Progenitor cell of endocrine pancreas (in vitro differentiated cells): ENCODE measurements around the gene KCNA5. TPM values are rescaled to one million over a fixed set of nuclear protein-coding genes. Genes with fewer than 3 reads are reported as not detected.

Source experiments
- DNase-seq: peaks from one replicate; pipeline ENCODE4 v3.0.0; 2021; ENCODE audit warnings: low spot score; ENCODE audit not compliant: unreplicated experiment
- H3K27ac Mint-ChIP-seq: 2 replicates; pipeline ENCODE4 v1.8.0; 2021; ENCODE audit warnings: mild to moderate bottlenecking, moderate library complexity, mixed read lengths
- H3K27me3 Mint-ChIP-seq: 2 replicates; pipeline ENCODE4 v1.8.0; 2021; ENCODE audit warnings: mixed read lengths
- H3K36me3 Mint-ChIP-seq: 2 replicates; pipeline ENCODE4 v1.8.0; 2022; ENCODE audit warnings: mixed read lengths; ENCODE audit not compliant: insufficient read depth
- H3K4me1 Mint-ChIP-seq: 2 replicates; pipeline ENCODE4 v1.8.0; 2021; ENCODE audit warnings: low read depth, mixed read lengths
- H3K4me3 Mint-ChIP-seq: 2 replicates; pipeline ENCODE4 v1.8.0; 2021; ENCODE audit warnings: low read depth, mild to moderate bottlenecking, moderate library complexity, mixed read lengths
- H3K9me3 Mint-ChIP-seq: 2 replicates; pipeline ENCODE4 v1.8.0; 2021; ENCODE audit warnings: low read depth, mixed read lengths
- CTCF ChIP-seq: fragments of 200-600 bp; sonication (generic); IDR thresholded peaks from one replicate; pipeline ENCODE4 v1.5.0; 2021; ENCODE audit warnings: antibody characterized with exemption, mild to moderate bottlenecking; ENCODE audit not compliant: unreplicated experiment
- total RNA-seq: library from RNA; stranded (reverse); gene quantifications from 2 replicates; pipeline ENCODE4 v1.2.1, GENCODE V29; 2021

KCNA5 gene
- total RNA-seq, 1 donor from 2014 or later, result 0.72 TPM

GRCh38 chr12:5073054-5073453 lies 29.4 kb downstream of the KCNA5 start:
- Mint-ChIP-seq H3K27me3 (peaks cover 64% of the 10 kb centered on the region), H3K4me3 (no peak overlapping the region), H3K9me3 (no peaks in the 10 kb centered on the region), H3K36me3 (no peaks in the 10 kb centered on the region), H3K27ac (no peak overlapping the region), H3K4me1 (peaks cover 22% of the 10 kb centered on the region)
- DNase-seq, result no peak
- peak; percentile 32 for TF ChIP-seq CTCF

- Mint-ChIP-seq H3K36me3 (no peaks in the 10 kb centered on the region), H3K9me3 (no peaks in the 10 kb centered on the region)
These were observed 30.2 kb downstream of the KCNA5 start for GRCh38 chr12:5073853-5074252.

DNA sequence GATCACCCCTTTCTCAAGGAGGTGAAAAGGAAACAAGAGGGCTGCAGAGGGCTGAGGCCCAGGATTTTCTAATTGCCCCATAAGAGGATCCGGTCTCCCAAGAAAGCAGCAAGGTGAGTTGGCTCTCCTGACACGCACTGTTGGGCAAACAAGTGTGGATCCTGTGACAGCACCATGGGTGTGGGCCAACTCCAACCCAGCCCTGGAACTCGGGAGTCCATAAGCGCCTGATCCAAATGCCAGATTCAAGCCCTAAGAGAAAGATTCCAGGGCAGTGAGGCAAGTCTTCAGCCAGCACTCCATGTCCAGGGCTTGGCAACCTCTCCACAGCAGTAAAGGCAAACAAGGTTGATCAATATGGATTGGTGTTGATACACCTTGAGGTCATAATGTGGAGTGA lies 33.1 kb downstream of the KCNA5 start:
- no peaks in the 10 kb centered on the region for H3K9me3 Mint-ChIP-seq
- H3K4me3 Mint-ChIP-seq, result no peak overlapping the region
- no peak overlapping the region for H3K27ac Mint-ChIP-seq
- no peak for TF ChIP-seq CTCF
- no peaks in the 10 kb centered on the region for H3K36me3 Mint-ChIP-seq
- H3K4me1 Mint-ChIP-seq, result no peaks in the 10 kb centered on the region
- H3K27me3 Mint-ChIP-seq, result peaks cover 71% of the 10 kb centered on the region
- DNase-seq, result no peak

More at GRCh38 chr12:5073853-5074252, 30.2 kb downstream of the KCNA5 start:
- DNase-seq, result no peak
- no peak overlapping the region for H3K4me3 Mint-ChIP-seq
- no peak overlapping the region for H3K27ac Mint-ChIP-seq
- peaks cover 68% of the 10 kb centered on the region for H3K27me3 Mint-ChIP-seq
- TF ChIP-seq CTCF, result peak; percentile 36
- H3K4me1 Mint-ChIP-seq, result peaks cover 14% of the 10 kb centered on the region

- TF ChIP-seq CTCF, result no peak
- no peaks in the 10 kb centered on the region for H3K9me3 Mint-ChIP-seq
- no peaks in the 10 kb centered on the region for H3K36me3 Mint-ChIP-seq
- peaks cover 67% of the 10 kb centered on the region for H3K27me3 Mint-ChIP-seq
- no peak overlapping the region for H3K4me3 Mint-ChIP-seq
- H3K27ac Mint-ChIP-seq, result no peak overlapping the region
- DNase-seq, result no peak
- H3K4me1 Mint-ChIP-seq, result no peaks in the 10 kb centered on the region
These were observed 34.7 kb downstream of the KCNA5 start for GRCh38 chr12:5078423-5078822.

DNA sequence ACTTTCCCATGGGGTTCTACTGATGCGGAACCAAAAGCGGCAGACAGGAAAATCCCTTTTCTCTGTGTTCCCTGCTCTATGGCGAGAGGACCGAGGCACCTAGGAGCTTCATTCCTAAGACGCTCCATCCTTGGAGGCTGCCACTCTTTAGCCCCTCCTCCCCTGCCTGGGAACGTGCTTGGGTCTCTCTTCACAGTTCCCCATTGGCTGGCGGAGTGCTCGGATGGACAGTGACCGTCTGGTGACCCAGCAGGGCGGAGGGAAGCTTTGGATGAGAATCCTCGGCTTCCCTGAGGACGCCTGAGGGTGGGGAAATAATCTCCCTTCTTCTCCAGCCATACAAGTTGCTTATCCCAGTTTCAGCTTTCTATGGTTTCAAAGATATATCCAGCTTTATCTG lies 37.3 kb downstream of the KCNA5 start:
- Mint-ChIP-seq H3K9me3 (no peaks in the 10 kb centered on the region), H3K27me3 (peaks cover 66% of the 10 kb centered on the region), H3K36me3 (no peaks in the 10 kb centered on the region), H3K27ac (no peak overlapping the region), H3K4me1 (no peaks in the 10 kb centered on the region), H3K4me3 (no peak overlapping the region)
- no peak for DNase-seq
- TF ChIP-seq CTCF, result no peak
